HG03342 (cell line): ENCODE results near the gene GTF2F2.

Source experiments
- ATAC-seq: cut with Tn5 transposase; IDR thresholded peaks from one replicate; pipeline ENCODE4 v1.9.1; 2021; ENCODE audit warnings: mild to moderate bottlenecking, moderate library complexity; ENCODE audit not compliant: unreplicated experiment

GTF2F2 gene, protein sequence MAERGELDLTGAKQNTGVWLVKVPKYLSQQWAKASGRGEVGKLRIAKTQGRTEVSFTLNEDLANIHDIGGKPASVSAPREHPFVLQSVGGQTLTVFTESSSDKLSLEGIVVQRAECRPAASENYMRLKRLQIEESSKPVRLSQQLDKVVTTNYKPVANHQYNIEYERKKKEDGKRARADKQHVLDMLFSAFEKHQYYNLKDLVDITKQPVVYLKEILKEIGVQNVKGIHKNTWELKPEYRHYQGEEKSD

GRCh38 chr13:45119991-45120864, at the start of gene GTF2F2:
Gene GTF2F2 (plus strand): TSS chr13:45120510. CDS start chr13:45120656, 146 bp downstream.
- peak; percentile 65 for ATAC-seq

DNA sequence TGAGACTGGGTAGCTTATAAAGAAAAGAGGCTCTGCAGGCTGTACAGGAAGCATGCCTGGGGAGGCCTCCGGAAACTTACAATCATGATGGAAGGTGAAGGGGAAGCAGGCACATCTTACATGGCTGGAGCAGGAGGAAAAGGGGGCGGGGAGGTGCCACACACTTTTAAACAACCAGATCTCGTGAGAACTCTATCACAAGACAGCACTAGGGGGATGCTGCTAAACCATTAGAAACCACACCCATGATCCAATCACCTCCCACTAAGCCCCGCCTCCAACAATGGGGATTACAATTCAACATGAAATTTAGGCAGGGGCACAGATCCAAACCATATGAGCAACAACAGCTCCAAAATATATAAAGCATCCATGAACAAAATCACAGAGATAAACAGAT, 46.5 kb upstream of the GTF2F2 start:
- no peak for ATAC-seq

- ATAC-seq = no peak
Observed at GRCh38 chr13:45074721-45075120, 45.6 kb upstream of the GTF2F2 start.

- ATAC-seq = no peak
Observed at GRCh38 chr13:45078003-45078402, 42.3 kb upstream of the GTF2F2 start.

DNA sequence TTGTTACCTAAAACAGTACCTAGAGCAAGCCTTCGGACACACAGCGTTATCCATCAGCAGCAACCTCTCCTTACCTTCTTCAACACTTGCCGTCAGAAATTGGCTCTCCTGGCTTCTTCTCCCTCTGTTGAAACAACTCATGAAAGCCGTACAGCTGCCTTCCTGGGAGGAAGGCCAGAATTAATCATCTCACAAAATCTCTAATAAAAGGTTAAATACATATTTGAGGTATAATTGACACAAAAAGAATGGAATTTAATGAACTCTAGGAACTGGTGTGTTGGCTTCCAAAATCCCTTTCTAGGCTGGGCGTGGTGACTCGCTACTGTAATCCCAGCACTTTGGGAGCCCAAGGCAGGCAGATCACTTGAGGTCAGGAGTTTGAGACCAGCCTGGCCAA, 37.3 kb upstream of the GTF2F2 start:
- no peak for ATAC-seq

- ATAC-seq = no peak
Observed at GRCh38 chr13:45084515-45084914, 35.8 kb upstream of the GTF2F2 start.

DNA sequence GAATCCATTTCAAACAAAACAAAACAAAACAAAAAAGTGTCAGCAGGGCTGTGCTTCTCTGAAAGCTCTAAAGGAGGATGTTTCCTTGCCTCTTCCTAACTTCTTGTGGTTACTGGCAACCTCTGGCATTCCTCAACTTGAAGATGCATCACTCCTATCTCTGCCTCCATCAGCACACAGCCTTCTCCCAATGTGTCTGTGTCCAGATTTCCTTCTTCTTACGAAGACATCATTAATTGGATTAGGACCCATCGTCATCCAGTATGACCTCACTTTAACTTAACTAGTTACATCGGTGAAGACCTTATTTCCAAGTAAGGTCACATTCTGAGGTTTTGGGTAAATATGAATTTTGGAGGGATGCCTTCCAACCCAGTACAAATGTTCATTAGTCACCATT, 33.8 kb upstream of the GTF2F2 start:
- no peak for ATAC-seq

GRCh38 chr13:45092663-45093062, 27.6 kb upstream of the GTF2F2 start:
- ATAC-seq = no peak

DNA sequence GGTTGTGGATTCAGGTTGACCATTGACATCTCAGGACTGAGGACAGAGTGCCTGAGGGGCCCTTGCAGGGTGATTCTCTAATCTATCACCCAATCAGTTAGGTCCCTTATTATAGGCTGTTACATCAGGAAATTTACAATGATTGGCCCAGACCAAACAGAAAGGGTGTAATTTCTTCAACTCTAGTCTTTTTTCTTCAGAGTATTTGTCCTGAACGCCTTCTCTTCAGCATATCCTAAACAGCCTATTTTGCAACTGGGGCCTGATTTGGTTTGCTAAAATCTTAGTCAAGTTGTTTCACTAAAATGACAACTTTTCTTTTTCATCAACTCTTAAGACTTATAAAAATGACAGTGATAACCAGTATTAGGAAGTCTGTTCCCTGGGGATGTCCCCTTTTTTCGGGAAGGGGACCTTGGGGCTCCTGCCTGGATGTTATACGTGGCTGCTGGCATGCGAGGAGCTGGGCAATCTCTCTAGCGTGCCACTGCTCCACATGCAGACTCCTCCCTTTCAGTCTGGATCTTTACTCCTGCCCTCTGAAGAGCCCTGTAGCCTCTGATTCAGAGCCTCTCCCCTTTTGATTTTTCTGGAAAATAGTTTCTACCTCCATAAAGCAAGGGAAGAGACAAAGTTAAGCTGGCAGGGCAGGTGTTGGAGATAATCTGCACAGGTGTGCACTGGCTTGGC, 19.6 kb upstream of the GTF2F2 start:
- ATAC-seq = no peak

- no peak for ATAC-seq
Observed at GRCh38 chr13:45101327-45102018, 18.8 kb upstream of the GTF2F2 start.

- ATAC-seq = no peak
Observed at GRCh38 chr13:45102136-45102507, 18.2 kb upstream of the GTF2F2 start.

DNA sequence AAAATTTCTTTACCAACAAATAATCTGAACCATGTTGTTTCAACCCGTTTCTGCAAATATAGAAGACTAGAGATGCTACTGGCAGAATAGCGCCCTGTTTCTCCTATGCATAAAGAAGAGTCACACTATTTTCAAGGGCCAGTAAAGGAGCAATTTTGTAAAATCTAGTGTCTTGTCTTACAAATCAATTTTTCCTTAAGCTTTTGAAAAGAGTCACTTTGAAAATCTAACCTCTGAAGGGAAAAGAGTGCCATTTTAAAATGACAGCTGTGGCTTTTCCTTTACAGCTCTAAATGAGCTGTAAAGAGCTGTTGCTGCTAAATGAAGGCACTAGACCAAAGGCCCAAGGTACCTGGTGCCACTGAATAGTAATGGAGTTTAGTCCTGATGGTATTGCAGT, 16.9 kb upstream of the GTF2F2 start:
- ATAC-seq = no peak

- ATAC-seq = no peak
Observed at GRCh38 chr13:45104261-45104660, 16.0 kb upstream of the GTF2F2 start.

DNA sequence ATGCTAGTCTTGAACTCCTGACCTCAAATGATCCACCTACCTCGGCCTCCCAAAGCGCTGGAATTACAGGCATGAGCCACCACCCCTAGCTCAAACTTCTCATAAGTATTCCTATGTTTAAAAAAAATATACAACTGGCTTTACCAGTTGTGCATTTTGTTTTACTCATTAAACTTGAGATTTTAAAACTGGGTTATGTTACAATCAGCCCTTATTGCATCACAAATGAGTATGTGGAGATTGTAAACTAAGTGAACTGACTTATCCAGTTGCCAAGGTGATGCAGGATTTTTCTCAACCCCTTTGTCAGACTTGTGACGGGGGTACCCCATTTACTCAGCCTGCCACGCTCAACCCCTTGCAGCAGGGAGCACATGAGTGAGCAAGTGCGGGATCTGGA, 14.4 kb upstream of the GTF2F2 start:
- ATAC-seq = no peak

GRCh38 chr13:45107539-45107938, 12.8 kb upstream of the GTF2F2 start:
- no peak for ATAC-seq

- ATAC-seq = peak; percentile 26
Observed at GRCh38 chr13:45108716-45109101, 11.6 kb upstream of the GTF2F2 start.

- peak; percentile 86 for ATAC-seq
Observed at GRCh38 chr13:45109102-45109720, 11.1 kb upstream of the GTF2F2 start.

GRCh38 chr13:45113233-45114224, 6.8 kb upstream of the GTF2F2 start:
- no peak for ATAC-seq

DNA sequence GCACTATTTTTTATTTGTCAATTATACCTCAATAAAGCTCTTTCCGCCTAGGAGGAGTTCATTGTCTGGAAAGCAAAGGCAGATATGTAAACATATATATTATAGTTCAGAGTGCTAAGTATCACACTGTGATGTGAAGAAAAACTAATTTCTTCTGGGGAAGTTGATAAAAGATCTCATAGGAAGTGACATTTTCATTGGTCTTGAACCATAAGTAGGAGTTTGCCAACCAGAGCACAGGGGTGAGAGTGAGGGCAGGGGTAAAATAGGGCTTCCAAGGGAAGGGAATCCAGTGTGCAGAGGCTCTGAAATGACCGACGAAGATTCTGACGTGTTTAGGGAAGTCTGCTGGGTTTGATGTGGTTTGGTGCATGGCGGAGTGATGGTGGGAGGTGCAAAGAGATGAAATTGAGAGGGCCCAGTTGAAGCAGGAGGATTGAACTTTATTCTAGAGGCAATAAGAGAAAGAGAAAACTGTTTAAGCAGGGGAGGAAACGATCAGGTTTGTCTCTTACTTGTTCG, 780 bp upstream of the GTF2F2 start:
- peak; percentile 37 for ATAC-seq
